ENCODE data around the gene SPRR2B. TPM values are rescaled to one million over a fixed set of nuclear protein-coding genes. Genes with fewer than 3 reads are reported as not detected.

SPRR2B gene
- total and polyA plus RNA-seq, 10 of the 15 experiments (the other 5 are each of a cell fraction or from before 2014, with no cell fraction given) = not detected

DNA sequence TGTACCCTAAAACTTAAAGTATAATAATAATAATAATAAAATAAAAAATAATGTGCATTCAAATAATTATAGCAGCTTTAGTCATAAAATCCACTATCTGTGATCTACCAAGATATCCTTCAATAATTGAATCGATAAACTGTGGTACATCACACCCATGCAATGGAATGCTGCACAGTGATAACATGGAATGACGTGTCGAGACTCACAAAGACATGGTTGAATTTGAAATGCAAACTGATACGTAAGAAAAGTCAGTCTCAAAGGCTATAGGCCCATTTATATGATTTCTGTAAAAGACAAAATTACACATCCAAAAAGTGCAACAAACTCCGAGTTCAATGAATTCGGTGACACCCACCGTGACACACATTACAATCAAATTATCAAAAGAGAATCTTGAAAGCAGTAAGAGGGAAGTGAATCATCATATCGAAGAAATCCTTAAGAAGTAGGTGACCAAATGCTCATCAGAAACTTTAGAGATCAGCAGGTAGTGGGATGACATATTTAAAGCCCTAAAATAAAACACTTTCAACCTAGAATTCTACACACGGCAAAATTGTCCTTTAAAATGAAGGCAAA, 28.1 kb upstream of the SPRR2B start:
- Histone ChIP-seq H3K4me3 (no peak overlapping the region), H2AFZ (ENCODE audit: control insufficient read depth, low read depth, low read length) (no peak overlapping the region), H4K20me1 (ENCODE audit: control insufficient read depth, insufficient read depth) (no peaks in the 10 kb centered on the region), H3K79me2 (ENCODE audit: control insufficient read depth, insufficient read depth, low read length) (no peaks in the 10 kb centered on the region), H3K36me3 (ENCODE audit: control insufficient read depth in 2 of 2, insufficient read depth in 2 of 2, low read length in 1 of 2) (no peaks in the 10 kb centered on the region), H3K27ac (ENCODE audit: control insufficient read depth, insufficient read depth) (no peak overlapping the region), H3K9me3 (replicated peaks; ENCODE audit: control insufficient read depth, insufficient read depth, low read length) (no peaks in the 10 kb centered on the region), H3K4me2 (ENCODE audit: control insufficient read depth, insufficient read depth) (no peak overlapping the region), H3K27me3 (replicated peaks in 1 of 2; ENCODE audit: control insufficient read depth in 2 of 2, insufficient read depth in 2 of 2, low read length in 1 of 2) (no peaks in the 10 kb centered on the region), H3K4me1 (ENCODE audit: control insufficient read depth, insufficient read depth, low read length) (no peaks in the 10 kb centered on the region), H3K9ac (ENCODE audit: control insufficient read depth, insufficient read depth, low read length) (no peak overlapping the region)
- intact Hi-C loops (cut with micrococcal nuclease; ENCODE audit: unreplicated experiment) = no loop called here
- no peak for DNase-seq (ENCODE audit: low read depth, low spot score)
- no peak for FAIRE-seq
- ChIA-PET RAD21 (ENCODE audit: unreplicated experiment) (no interaction called here), CTCF (no interaction called here), POLR2A (no interaction called here), SMC1A (ENCODE audit: uncharacterized antibody, unreplicated experiment) (no interaction called here)
- WGBS (ENCODE audit: insufficient coverage, insufficient replicate concordance, low lambda C conversion rate, missing lambda C conversion rate) = 52% methylated on average over 9 of the region's 9 CpGs
- in situ Hi-C loops (cut with MboI) = no loop called here
- no peak for ATAC-seq
- no TSS peak for BruUV-seq (replicated peaks)
- TF ChIP-seq SP1 (IDR thresholded peaks at IDR 0.05; ENCODE audit: low read depth, low read length) (no peak), BMI1 (IDR thresholded peaks at IDR 0.05; ENCODE audit: borderline replicate concordance) (no peak), POU2F2 (IDR thresholded peaks at IDR 0.05; ENCODE audit: borderline replicate concordance, low read depth, low read length) (no peak), MEF2B (IDR thresholded peaks at IDR 0.05; ENCODE audit: partially characterized antibody, poor library complexity, severe bottlenecking) (no peak), SMARCA5 (IDR thresholded peaks at IDR 0.05) (no peak), NR2F1 (conservative IDR thresholded peaks at IDR 0.05) (no peak), KDM1A (IDR thresholded peaks at IDR 0.05; ENCODE audit: borderline replicate concordance) (no peak), IKZF2 (IDR thresholded peaks at IDR 0.05) (no peak), TARDBP (IDR thresholded peaks at IDR 0.05; ENCODE audit: borderline replicate concordance) (no peak), JUND (IDR thresholded peaks at IDR 0.05; ENCODE audit: low read depth, low read length) (no peak), MTA3 (IDR thresholded peaks at IDR 0.05; ENCODE audit: borderline replicate concordance, low read length) (no peak), YBX1 (IDR thresholded peaks at IDR 0.05) (no peak)
- TF ChIP-seq, protein P1, sequence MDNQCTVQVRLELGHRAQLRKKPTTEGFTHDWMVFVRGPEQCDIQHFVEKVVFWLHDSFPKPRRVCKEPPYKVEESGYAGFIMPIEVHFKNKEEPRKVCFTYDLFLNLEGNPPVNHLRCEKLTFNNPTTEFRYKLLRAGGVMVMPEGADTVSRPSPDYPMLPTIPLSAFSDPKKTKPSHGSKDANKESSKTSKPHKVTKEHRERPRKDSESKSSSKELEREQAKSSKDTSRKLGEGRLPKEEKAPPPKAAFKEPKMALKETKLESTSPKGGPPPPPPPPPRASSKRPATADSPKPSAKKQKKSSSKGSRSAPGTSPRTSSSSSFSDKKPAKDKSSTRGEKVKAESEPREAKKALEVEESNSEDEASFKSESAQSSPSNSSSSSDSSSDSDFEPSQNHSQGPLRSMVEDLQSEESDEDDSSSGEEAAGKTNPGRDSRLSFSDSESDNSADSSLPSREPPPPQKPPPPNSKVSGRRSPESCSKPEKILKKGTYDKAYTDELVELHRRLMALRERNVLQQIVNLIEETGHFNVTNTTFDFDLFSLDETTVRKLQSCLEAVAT (IDR thresholded peaks at IDR 0.05) = no peak
- TF ChIP-seq, protein P2, sequence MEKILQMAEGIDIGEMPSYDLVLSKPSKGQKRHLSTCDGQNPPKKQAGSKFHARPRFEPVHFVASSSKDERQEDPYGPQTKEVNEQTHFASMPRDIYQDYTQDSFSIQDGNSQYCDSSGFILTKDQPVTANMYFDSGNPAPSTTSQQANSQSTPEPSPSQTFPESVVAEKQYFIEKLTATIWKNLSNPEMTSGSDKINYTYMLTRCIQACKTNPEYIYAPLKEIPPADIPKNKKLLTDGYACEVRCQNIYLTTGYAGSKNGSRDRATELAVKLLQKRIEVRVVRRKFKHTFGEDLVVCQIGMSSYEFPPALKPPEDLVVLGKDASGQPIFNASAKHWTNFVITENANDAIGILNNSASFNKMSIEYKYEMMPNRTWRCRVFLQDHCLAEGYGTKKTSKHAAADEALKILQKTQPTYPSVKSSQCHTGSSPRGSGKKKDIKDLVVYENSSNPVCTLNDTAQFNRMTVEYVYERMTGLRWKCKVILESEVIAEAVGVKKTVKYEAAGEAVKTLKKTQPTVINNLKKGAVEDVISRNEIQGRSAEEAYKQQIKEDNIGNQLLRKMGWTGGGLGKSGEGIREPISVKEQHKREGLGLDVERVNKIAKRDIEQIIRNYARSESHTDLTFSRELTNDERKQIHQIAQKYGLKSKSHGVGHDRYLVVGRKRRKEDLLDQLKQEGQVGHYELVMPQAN (conservative IDR thresholded peaks at IDR 0.05) = no peak
- TF ChIP-seq, protein P3, sequence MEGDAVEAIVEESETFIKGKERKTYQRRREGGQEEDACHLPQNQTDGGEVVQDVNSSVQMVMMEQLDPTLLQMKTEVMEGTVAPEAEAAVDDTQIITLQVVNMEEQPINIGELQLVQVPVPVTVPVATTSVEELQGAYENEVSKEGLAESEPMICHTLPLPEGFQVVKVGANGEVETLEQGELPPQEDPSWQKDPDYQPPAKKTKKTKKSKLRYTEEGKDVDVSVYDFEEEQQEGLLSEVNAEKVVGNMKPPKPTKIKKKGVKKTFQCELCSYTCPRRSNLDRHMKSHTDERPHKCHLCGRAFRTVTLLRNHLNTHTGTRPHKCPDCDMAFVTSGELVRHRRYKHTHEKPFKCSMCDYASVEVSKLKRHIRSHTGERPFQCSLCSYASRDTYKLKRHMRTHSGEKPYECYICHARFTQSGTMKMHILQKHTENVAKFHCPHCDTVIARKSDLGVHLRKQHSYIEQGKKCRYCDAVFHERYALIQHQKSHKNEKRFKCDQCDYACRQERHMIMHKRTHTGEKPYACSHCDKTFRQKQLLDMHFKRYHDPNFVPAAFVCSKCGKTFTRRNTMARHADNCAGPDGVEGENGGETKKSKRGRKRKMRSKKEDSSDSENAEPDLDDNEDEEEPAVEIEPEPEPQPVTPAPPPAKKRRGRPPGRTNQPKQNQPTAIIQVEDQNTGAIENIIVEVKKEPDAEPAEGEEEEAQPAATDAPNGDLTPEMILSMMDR (IDR thresholded peaks at IDR 0.05 in 2 of 3, conservative IDR thresholded peaks at IDR 0.05 in 1 of 3; ENCODE audit: control insufficient read depth in 2 of 3, extremely low read depth in 1 of 3, insufficient read depth in 1 of 3, low read depth in 3 of 3, low read length in 3 of 3) = no peak
- TF ChIP-seq, protein P4, sequence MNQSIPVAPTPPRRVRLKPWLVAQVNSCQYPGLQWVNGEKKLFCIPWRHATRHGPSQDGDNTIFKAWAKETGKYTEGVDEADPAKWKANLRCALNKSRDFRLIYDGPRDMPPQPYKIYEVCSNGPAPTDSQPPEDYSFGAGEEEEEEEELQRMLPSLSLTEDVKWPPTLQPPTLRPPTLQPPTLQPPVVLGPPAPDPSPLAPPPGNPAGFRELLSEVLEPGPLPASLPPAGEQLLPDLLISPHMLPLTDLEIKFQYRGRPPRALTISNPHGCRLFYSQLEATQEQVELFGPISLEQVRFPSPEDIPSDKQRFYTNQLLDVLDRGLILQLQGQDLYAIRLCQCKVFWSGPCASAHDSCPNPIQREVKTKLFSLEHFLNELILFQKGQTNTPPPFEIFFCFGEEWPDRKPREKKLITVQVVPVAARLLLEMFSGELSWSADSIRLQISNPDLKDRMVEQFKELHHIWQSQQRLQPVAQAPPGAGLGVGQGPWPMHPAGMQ (IDR thresholded peaks at IDR 0.05; ENCODE audit: borderline replicate concordance) = no peak
